Measurements from ENCODE around the gene MRPL23. TPM values are rescaled to one million over a fixed set of nuclear protein-coding genes. Genes with fewer than 3 reads are reported as not detected.

Gene MRPL23
- total RNA-seq, 1 donor from 2014 or later: 26.9 TPM

DNA sequence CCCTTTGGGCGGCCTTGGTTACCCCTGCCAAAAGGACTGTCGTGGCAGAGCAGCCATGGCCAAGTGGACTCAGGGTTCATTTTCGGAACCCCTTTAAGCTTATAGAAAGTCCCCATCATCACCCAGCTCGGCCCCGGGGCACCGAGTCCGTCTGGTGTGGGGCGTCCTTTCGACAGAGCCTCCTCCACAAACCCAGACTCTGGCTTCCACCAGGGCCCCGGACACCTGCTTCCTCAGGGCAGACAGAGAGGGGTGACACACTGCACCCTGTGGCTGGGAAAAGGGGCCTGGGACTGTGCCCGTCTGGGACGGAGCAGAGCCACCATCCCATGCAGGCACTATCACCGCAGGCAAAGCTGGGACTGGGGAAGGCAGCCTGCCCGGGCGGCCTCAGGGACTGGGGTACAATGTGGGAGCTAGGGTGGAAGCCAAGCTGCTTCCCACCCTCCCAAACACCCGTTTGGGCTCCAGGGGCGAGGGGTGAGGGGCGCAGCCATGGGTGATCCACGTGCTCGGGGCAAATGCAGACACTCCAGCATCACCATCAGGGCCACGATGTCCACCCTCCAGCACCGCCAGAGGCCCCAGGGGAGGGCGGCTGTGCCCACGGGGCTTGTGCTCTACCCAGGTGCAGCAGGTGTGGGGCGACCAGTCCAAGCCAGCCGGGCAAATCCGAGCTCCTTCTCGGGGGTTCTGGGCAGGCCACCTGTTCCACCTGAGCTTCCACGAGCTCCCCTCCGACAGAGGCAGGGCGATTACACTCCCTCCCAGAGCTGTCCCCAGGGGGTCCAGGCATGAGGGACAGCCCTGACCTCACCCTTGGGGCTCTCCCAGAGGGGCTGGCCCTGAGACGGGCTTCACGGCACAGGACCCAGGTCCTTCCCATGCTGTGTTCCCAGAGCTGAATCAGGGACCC, 11.7 kb upstream of the MRPL23 start:
- H3K4me3 Mint-ChIP-seq (ENCODE audit: unreplicated experiment): no peak overlapping the region
- no peaks in the 10 kb centered on the region for H3K9me3 Mint-ChIP-seq (ENCODE audit: unreplicated experiment)
- Histone ChIP-seq H4K20me1 (ENCODE audit: insufficient read depth, low read length) (no peaks in the 10 kb centered on the region), H3K4me3 (ENCODE audit: insufficient read depth, low read depth, low read length) (no peak overlapping the region), H3K9ac (ENCODE audit: low read length) (no peak overlapping the region), H3K27me3 (ENCODE audit: insufficient read depth, low read length) (no peaks in the 10 kb centered on the region), H2AFZ (ENCODE audit: low read depth, low read length) (no peak overlapping the region), H3K4me2 (ENCODE audit: low read length) (no peak overlapping the region), H3K4me1 (ENCODE audit: insufficient read depth, low read length) (no peaks in the 10 kb centered on the region), H3K36me3 (ENCODE audit: insufficient read depth, low read length) (no peaks in the 10 kb centered on the region), H3K27ac (ENCODE audit: low read depth, low read length) (no peak overlapping the region), H3K9me3 (ENCODE audit: insufficient read depth, low read depth, low read length) (no peaks in the 10 kb centered on the region), H3K79me2 (ENCODE audit: insufficient read depth, low read length) (no peaks in the 10 kb centered on the region)
- no peak overlapping the region for H3K27ac Mint-ChIP-seq (ENCODE audit: unreplicated experiment)
- no peak for DNase-seq (ENCODE audit: low read depth)
- no peak for TF ChIP-seq EZH2 (IDR thresholded peaks at IDR 0.05; ENCODE audit: insufficient read depth, low read length)
- TF ChIP-seq, protein P1, sequence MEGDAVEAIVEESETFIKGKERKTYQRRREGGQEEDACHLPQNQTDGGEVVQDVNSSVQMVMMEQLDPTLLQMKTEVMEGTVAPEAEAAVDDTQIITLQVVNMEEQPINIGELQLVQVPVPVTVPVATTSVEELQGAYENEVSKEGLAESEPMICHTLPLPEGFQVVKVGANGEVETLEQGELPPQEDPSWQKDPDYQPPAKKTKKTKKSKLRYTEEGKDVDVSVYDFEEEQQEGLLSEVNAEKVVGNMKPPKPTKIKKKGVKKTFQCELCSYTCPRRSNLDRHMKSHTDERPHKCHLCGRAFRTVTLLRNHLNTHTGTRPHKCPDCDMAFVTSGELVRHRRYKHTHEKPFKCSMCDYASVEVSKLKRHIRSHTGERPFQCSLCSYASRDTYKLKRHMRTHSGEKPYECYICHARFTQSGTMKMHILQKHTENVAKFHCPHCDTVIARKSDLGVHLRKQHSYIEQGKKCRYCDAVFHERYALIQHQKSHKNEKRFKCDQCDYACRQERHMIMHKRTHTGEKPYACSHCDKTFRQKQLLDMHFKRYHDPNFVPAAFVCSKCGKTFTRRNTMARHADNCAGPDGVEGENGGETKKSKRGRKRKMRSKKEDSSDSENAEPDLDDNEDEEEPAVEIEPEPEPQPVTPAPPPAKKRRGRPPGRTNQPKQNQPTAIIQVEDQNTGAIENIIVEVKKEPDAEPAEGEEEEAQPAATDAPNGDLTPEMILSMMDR (IDR thresholded peaks at IDR 0.05; ENCODE audit: insufficient read depth, low read depth, low read length): no peak
- no peaks in the 10 kb centered on the region for H3K36me3 Mint-ChIP-seq (ENCODE audit: low read depth, unreplicated experiment)
- peaks cover 3% of the 10 kb centered on the region for H3K4me1 Mint-ChIP-seq (ENCODE audit: low read depth, unreplicated experiment)
- FAIRE-seq: no peak
- H3K27me3 Mint-ChIP-seq (ENCODE audit: low read depth, unreplicated experiment): peaks cover 16% of the 10 kb centered on the region

DNA sequence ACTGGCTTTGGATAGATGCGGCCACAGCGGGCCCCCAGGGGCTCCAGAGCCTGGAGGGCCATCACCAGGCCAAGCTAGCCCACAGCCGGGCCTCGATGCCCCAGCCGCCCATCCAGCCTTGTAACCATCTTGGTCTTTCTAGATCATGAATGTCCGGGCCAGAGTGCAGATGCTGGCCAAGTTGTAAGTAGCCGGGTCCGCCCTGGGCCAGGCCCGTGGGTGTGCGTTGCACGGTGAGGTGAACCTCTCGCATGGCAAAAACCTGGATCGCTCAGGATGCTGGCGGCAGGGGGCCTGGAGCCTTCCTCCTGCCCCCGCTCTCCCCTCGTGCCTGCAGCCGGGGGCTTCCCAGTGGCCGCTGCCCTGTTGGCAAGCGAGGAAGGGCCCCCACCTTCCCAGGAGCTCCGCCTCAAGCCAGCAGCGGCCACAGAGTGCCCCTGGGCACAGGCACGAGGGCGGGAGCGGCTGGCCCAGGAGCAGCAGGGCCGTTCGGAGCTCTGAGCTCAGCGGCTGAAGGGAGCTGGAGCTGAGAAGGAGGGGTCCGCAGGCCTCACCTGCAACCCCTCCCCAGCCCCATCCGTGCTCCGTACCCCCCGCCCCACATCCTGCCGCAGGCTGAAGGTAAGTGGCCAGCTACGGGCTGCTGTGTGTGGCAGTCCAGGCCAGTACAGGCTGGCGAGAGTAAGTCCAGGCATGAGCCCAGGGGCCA, 10.9 kb upstream of the MRPL23 start:
- no peak overlapping the region for H3K4me3 ChIP-seq (ENCODE audit: insufficient read depth, low read depth, low read length)
- H3K9me3 ChIP-seq (ENCODE audit: insufficient read depth, low read depth, low read length): no peaks in the 10 kb centered on the region
- Mint-ChIP-seq H3K4me1 (ENCODE audit: low read depth, unreplicated experiment) (peaks cover 3% of the 10 kb centered on the region), H3K9me3 (ENCODE audit: unreplicated experiment) (peaks cover 4% of the 10 kb centered on the region), H3K36me3 (ENCODE audit: low read depth, unreplicated experiment) (no peaks in the 10 kb centered on the region), H3K4me3 (ENCODE audit: unreplicated experiment) (no peak overlapping the region), H3K27ac (ENCODE audit: unreplicated experiment) (no peak overlapping the region), H3K27me3 (ENCODE audit: low read depth, unreplicated experiment) (peaks cover 16% of the 10 kb centered on the region)
- H3K4me2 ChIP-seq (ENCODE audit: low read length): no peak overlapping the region
- no peaks in the 10 kb centered on the region for H3K36me3 ChIP-seq (ENCODE audit: insufficient read depth, low read length)
- FAIRE-seq (no peak), DNase-seq (ENCODE audit: low read depth) (no peak)
- no peak overlapping the region for H2AFZ ChIP-seq (ENCODE audit: low read depth, low read length)
- no peaks in the 10 kb centered on the region for H3K4me1 ChIP-seq (ENCODE audit: insufficient read depth, low read length)
- H3K9ac ChIP-seq (ENCODE audit: low read length): no peak overlapping the region
- H3K79me2 ChIP-seq (ENCODE audit: insufficient read depth, low read length): no peaks in the 10 kb centered on the region
- H3K27me3 ChIP-seq (ENCODE audit: insufficient read depth, low read length): no peaks in the 10 kb centered on the region
- H3K27ac ChIP-seq (ENCODE audit: low read depth, low read length): no peak overlapping the region
- no peak for TF ChIP-seq EZH2 (IDR thresholded peaks at IDR 0.05; ENCODE audit: insufficient read depth, low read length)
- TF ChIP-seq, protein P1 (IDR thresholded peaks at IDR 0.05; ENCODE audit: insufficient read depth, low read depth, low read length): no peak
- no peaks in the 10 kb centered on the region for H4K20me1 ChIP-seq (ENCODE audit: insufficient read depth, low read length)

All from astrocyte (in vitro differentiated cells and primary cell).